Activated naive CD4-positive, alpha-beta T cell treated with anti-CD3 and anti-CD28 coated beads, Interleukin-2, amount 10 ng/mL, durations not matched to agents 5 hours and 36 hours (primary cell): ENCODE data around the gene SETD5. TPM values are rescaled to one million over a fixed set of nuclear protein-coding genes. Genes with fewer than 3 reads are reported as not detected.

ENCODE experiments used
- total RNA-seq, 2 experiments: library from RNA; stranded (reverse); gene quantifications; one replicate each; pipeline ENCODE4 v1.2.3, GENCODE V29; 2021

SETD5 gene, protein sequence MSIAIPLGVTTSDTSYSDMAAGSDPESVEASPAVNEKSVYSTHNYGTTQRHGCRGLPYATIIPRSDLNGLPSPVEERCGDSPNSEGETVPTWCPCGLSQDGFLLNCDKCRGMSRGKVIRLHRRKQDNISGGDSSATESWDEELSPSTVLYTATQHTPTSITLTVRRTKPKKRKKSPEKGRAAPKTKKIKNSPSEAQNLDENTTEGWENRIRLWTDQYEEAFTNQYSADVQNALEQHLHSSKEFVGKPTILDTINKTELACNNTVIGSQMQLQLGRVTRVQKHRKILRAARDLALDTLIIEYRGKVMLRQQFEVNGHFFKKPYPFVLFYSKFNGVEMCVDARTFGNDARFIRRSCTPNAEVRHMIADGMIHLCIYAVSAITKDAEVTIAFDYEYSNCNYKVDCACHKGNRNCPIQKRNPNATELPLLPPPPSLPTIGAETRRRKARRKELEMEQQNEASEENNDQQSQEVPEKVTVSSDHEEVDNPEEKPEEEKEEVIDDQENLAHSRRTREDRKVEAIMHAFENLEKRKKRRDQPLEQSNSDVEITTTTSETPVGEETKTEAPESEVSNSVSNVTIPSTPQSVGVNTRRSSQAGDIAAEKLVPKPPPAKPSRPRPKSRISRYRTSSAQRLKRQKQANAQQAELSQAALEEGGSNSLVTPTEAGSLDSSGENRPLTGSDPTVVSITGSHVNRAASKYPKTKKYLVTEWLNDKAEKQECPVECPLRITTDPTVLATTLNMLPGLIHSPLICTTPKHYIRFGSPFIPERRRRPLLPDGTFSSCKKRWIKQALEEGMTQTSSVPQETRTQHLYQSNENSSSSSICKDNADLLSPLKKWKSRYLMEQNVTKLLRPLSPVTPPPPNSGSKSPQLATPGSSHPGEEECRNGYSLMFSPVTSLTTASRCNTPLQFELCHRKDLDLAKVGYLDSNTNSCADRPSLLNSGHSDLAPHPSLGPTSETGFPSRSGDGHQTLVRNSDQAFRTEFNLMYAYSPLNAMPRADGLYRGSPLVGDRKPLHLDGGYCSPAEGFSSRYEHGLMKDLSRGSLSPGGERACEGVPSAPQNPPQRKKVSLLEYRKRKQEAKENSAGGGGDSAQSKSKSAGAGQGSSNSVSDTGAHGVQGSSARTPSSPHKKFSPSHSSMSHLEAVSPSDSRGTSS (N-terminal part only)
- total RNA-seq = 100 to 1,000 TPM in 1 of 2 experiments, 10 to 100 TPM in 1; 96.1 to 102 TPM

DNA sequence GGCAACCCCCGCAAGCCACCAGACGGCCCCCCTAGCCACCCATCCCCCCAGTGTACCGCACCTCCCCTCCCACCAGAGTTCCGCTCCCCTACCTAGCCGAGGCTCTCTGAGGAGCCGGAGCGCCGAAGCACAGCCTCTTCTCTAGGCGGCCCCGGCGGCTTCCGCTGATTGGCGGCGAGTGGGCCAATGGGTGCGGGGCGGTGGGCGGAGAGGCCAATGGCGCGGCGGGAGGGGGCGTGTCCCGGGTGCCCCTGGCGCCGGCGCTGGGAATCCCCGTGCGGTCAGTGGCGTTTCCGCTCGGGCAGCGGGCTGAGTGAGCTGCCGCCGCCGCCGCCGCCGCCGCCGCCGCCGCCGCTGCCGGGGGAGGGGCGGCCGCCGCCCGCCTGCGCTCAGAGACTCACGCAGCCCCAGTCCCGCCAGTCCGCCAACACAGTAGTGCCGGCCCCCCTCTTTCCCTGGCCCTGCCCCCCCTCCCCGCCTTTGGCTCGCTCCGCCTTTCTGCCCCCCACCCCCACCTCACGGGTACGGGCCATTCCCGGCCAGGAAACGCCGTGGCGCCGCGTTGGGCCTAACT, at the start of gene SETD5:
SETD5 (plus strand) TSS at position 284 of the 574 bp plus-strand sequence. CDS start 31,324 bp downstream, outside the sequence.

DNA sequence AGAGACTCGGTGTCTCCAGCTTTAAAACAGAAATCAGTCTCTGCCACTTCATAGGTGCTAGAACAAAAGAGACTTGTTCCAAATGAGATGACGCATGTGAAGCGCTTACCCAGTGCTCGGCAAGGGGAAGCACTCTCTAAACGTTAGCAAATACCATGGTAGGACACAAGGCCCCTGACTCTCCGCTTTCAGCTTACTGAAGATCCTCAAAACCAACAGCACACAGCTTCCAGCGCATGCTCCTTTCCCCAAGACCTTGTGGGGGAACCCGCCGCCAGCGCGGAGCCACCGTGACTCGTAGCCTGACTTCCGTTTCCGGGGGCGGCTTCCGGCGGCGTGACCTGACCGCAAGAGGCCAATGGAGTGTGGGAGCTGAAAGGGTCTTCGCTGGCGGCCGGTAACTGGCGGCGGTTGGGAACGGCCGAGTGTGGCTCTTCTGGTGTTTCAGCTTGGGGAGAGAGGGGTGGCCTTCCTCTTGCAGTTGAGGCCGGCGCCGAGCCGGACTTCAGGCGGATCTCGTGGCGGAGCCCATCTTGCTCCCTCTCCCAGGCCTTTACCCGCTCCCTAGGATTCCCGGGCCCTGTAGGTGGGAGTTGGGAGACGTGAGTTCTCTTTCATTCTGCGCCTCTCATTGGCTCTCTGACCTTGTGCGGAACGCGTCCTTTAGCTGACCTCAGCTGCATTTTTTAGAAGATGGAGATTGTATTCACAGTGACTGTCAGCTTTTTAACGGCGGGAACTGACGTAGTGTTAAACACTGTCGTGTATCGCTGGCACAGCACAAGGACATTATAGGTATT, 34.5 kb upstream of the SETD5 start, which contains the start of gene THUMPD3:
THUMPD3 (plus strand) TSS at position 324 of the 800 bp plus-strand sequence. CDS start 2,015 bp downstream, outside the sequence.

Other genes with a start within 250 kb of the SETD5 start
- 1 to 10 TPM; 5.5 to 5.8 TPM for gene SRGAP3, start 148.0 kb upstream of the SETD5 start, total RNA-seq
- gene THUMPD3, start 34.6 kb upstream of the SETD5 start, total RNA-seq = 10 to 100 TPM; 40.1 to 46.9 TPM
- gene LHFPL4, start 156.2 kb downstream of the SETD5 start, total RNA-seq = not detected